ENCODE results near the gene SUSD4. TPM values are rescaled to one million over a fixed set of nuclear protein-coding genes. Genes with fewer than 3 reads are reported as not detected.

Gene SUSD4
- total and polyA plus RNA-seq, 2 of the 4 experiments (the other 2 are of a cell fraction): 1.8 to 2.7 TPM

GRCh38 chr1:223348439-223348838 lies 15.5 kb downstream of the SUSD4 start:
- Histone ChIP-seq H3K4me3 (ENCODE audit: insufficient read depth, low read depth, low read length) (no peak overlapping the region), H3K9me1 (ENCODE audit: insufficient read depth, low read length) (no peaks in the 10 kb centered on the region), H3K27ac (ENCODE audit: insufficient read depth, low read length) (no peak overlapping the region), H3K4me2 (ENCODE audit: low read depth, low read length) (no peak overlapping the region), H3K18ac (ENCODE audit: low read depth, low read length) (no peak overlapping the region), H3K23ac (ENCODE audit: low read depth, low read length) (no peak overlapping the region), H2BK5ac (ENCODE audit: low read depth, low read length, poor library complexity, severe bottlenecking) (no peak overlapping the region), H2AK5ac (ENCODE audit: low read depth, low read length) (no peak overlapping the region), H2BK15ac (ENCODE audit: low read depth, low read length) (no peak overlapping the region), H2AFZ (replicated peaks; ENCODE audit: low read length, poor library complexity) (no peak overlapping the region), H2BK120ac (ENCODE audit: low read depth, low read length) (no peak overlapping the region), H3K56ac (ENCODE audit: extremely low read depth, insufficient read depth, low read length) (no peak overlapping the region), H2AK9ac (replicated peaks; ENCODE audit: low read depth, low read length, poor library complexity) (no peak overlapping the region), H4K8ac (ENCODE audit: low read depth in 2 of 2, low read length in 2 of 2) (no peak overlapping the region), H4K20me1 (ENCODE audit: insufficient read depth, low read length) (no peaks in the 10 kb centered on the region), H3K27me3 (ENCODE audit: control insufficient read depth, insufficient read depth, low read length) (peaks cover 44% of the 10 kb centered on the region), H2BK20ac (ENCODE audit: low read depth, low read length) (no peak overlapping the region), H3K4ac (ENCODE audit: low read depth, low read length) (no peak overlapping the region), H4K5ac (ENCODE audit: low read depth, low read length) (no peak overlapping the region), H3K36me3 (ENCODE audit: control insufficient read depth, insufficient read depth, low read length) (no peaks in the 10 kb centered on the region), H4K91ac (ENCODE audit: insufficient read depth, low read depth, low read length) (no peak overlapping the region), H3K14ac (replicated peaks; ENCODE audit: low read depth, low read length) (no peak overlapping the region), H3K9ac (ENCODE audit: low read depth, low read length) (no peak overlapping the region), H3K9me3 (ENCODE audit: control insufficient read depth, insufficient read depth, low read length) (no peaks in the 10 kb centered on the region), H3K79me1 (ENCODE audit: low read depth in 1 of 2, low read length in 2 of 2) (no peaks in the 10 kb centered on the region), H3K4me1 (ENCODE audit: control insufficient read depth, insufficient read depth, low read length) (no peaks in the 10 kb centered on the region)
- POLR2A ChIA-PET (ENCODE audit: unreplicated experiment): no interaction called here
- dilution Hi-C loops (cut with HindIII; ENCODE audit: low sequenced_read_pairs, unreplicated experiment) (no loop called here), intact Hi-C loops (cut with micrococcal nuclease) (no loop called here), in situ Hi-C loops (cut with MboI; ENCODE audit: low sequenced_read_pairs) (no loop called here)
- BruUV-seq (replicated peaks): no TSS peak
- ATAC-seq (ENCODE audit: low read depth) (no peak), DNase-seq (no peak)
- TF ChIP-seq MAFK (IDR thresholded peaks at IDR 0.05; ENCODE audit: low read depth, low read length) (no peak), MAZ (IDR thresholded peaks at IDR 0.05; ENCODE audit: borderline replicate concordance, low read depth, low read length) (no peak), MXI1 (IDR thresholded peaks at IDR 0.05; ENCODE audit: borderline replicate concordance, low read depth, low read length) (no peak), POLR2A (IDR thresholded peaks at IDR 0.05; ENCODE audit: low read depth, low read length) (no peak), CTCF (conservative IDR thresholded peaks at IDR 0.05; ENCODE audit: low read depth, low read length) (no peak), CHD1 (IDR thresholded peaks at IDR 0.05; ENCODE audit: low read depth, low read length) (no peak), RAD21 (IDR thresholded peaks at IDR 0.05; ENCODE audit: low read length) (no peak), BHLHE40 (IDR thresholded peaks at IDR 0.05; ENCODE audit: low read depth, low read length) (no peak), ELK1 (IDR thresholded peaks at IDR 0.05; ENCODE audit: borderline replicate concordance, low read depth, low read length) (no peak)
- no CpG with 5 or more reads among the region's 2 CpGs for WGBS, 2 experiments (ENCODE audit: extremely low coverage in 2 of 2, insufficient read length in 1 of 2)
- CTCF ChIA-PET: interaction anchor here (0.7 kb wide), 1 partner anchor 15 kb away, joined by 6 read pairs; the partner anchor contains the start of gene SUSD4
